Stimulated activated CD8-positive, alpha-beta memory T cell treated with anti-CD3 and anti-CD28 coated beads, Interleukin-12 subunit alpha, Interleukin-12 subunit beta, amount 100 ng/mL, for 24 hours (primary cell): ENCODE data around the gene RHBDL1.
A peak's percentile ranks its signal among the peaks of the same experiment; 100 is the strongest.

Source experiments
- DNase-seq: peaks from one replicate; pipeline ENCODE4 v3.0.0-alpha.2; 2020; ENCODE audit errors: extremely low read depth

Gene RHBDL1

GRCh38 chr16:672851-673250 is 2.6 kb upstream of the RHBDL1 start:
- no peak for DNase-seq

GRCh38 chr16:673399-673991 is 2.0 kb upstream of the RHBDL1 start:
- no peak for DNase-seq

DNA sequence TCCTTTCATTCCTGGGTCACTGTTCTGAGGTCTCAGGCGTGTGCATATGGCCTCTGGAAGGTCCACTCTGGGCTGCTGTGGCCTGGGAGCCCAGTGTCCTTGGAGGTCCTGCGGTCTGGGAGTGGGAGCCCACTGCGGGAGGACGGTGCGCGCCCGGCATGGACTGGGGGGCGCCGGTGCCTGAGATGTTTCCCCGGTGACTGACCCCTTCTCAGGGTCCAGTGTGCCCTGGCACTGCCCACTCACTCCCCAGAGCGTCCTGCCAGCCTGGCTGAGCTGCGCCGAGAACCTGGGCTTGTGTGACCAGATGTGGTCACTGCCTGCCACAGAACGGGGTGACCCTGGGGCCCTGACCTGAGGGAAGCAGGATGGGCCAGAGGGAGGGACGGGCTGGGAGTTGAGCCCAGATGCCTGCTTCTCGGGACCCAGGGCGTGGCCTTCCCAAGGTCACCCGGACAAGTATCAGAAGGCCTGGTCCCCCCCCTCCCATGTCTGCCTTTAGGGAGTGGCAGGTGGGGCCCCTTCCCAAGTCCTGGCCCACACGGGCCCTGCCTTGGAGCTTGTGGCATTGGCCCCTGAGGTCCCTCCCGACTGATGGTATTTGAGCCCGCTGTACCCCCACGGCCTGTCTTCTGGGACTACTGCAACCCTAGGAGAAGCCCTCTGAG is 1.1 kb upstream of the RHBDL1 start:
- DNase-seq = no peak

- DNase-seq = no peak
Observed at GRCh38 chr16:675884-676564, 553 bp downstream of the RHBDL1 start.

- no peak for DNase-seq
Observed at GRCh38 chr16:676565-676902, 1.1 kb downstream of the RHBDL1 start.

DNA sequence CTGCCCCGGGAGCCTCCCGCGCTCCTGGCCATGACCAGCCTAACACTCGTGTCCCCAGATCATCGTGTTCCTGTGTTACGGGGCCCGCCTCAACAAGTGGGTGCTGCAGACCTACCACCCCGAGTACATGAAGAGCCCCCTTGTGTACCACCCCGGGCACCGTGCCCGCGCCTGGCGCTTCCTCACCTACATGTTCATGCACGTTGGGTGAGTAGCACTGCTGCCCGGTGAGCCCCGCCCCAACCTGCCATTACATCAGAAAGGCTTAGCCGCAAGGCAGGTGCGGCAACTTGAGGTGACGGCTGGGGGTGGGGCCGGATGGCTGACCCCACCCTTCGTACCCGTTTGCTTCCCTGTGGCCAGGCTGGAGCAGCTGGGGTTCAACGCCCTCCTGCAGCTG is 1.4 kb downstream of the RHBDL1 start:
- no peak for DNase-seq

DNA sequence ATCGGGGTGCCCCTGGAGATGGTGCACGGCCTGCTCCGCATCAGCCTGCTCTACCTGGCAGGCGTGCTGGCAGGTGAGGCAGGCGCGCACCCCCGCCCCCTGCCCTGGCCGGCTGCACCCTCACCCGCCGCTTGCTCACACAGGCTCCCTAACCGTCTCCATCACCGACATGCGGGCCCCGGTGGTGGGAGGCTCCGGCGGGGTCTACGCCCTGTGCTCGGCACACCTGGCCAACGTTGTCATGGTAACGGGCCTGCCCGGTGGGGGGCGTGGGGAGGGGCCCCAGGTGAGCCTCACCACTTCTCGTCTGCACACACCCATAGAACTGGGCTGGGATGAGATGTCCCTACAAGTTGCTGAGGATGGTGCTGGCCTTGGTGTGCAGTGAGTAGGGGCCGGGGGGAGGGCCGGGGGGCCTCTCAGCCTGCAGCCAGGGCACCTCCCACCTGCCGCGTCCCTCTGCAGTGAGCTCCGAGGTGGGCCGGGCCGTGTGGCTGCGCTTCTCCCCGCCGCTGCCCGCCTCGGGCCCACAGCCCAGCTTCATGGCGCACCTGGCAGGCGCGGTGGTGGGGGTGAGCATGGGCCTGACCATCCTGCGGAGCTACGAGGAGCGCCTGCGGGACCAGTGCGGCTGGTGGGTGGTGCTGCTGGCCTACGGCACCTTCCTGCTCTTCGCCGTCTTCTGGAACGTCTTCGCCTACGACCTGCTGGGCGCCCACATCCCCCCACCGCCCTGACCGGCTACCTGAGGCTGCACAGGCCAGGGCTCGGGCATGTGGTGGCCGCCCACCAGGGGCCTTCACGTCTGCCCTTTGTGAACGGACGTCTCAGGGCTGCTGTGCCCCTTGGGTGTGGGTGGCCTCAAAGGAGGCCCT is 2.1 kb downstream of the RHBDL1 start:
- DNase-seq = no peak

DNA sequence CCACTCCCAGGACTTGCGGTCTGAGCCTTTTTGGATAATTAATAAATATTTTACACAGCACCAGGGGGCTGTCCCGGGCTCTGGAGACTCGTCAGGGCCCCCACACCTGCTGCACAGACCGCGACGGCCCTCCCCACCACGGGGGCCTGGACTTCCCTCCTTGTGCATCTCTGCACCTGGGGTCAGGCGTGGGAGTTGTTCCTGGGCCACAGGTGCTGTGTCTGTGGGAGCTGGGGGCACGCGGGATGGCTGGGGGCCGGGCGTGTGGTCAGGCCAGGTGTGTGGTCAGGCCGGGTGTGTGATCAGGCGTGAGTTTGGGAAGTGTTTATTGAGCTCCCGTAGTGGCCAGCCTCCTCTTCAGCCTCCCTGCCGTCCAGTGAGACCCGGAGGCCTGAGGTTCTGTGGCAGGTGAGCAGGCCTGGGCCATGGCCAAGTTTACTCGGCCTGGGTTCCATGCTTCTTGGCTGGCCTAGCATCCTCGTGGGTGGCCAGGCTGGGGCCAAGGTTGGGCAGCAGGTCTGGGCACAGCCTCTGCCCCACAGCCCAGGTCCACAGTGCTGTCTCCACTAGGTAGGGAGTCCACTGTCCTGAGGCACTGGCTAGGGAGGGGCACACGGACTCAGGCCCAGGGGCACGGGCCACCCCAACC is 2.9 kb downstream of the RHBDL1 start:
- DNase-seq = no peak

- no peak for DNase-seq
Observed at GRCh38 chr16:678858-679813, 3.7 kb downstream of the RHBDL1 start.

DNA sequence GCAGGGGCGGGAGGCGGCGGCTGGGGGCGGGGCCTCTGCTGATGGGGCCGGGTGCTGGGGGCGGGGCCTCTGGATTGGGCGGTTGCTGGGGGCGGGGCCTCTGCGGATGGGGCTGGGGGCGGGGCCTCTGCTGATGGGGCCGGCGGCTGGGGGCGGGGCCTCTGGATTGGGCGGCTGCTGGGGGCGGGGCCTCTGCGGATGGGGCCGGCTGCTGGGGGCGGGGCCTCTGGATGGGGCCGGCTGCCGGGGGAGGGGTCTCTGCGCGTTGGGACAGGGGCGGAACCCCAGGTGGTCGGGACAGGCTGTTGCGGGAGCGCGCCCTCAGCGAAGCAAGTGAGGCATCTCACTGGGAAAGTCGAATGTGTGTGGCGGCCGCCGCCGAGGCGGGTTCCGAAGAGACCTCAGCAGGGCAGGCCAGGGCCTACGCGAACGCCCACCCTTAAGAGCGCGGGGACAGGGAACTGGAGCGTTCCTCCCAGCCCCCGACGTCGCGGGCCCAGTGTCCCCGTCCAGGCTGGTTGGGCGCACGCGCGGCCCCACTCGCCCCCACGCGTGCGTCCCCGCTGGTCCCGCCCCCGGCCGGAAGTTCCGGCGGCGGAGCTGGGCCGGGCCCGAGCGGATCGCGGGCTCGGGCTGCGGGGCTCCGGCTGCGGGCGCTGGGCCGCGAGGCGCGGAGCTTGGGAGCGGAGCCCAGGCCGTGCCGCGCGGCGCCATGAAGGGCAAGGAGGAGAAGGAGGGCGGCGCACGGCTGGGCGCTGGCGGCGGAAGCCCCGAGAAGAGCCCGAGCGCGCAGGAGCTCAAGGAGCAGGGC is 4.5 kb downstream of the RHBDL1 start, which contains the start of gene STUB1:
Gene STUB1, plus strand, starts transcription at position 597 of the 811 bp plus-strand sequence. Its CDS starts 116 bp downstream, at position 713.
- DNase-seq = peak; percentile 83

DNA sequence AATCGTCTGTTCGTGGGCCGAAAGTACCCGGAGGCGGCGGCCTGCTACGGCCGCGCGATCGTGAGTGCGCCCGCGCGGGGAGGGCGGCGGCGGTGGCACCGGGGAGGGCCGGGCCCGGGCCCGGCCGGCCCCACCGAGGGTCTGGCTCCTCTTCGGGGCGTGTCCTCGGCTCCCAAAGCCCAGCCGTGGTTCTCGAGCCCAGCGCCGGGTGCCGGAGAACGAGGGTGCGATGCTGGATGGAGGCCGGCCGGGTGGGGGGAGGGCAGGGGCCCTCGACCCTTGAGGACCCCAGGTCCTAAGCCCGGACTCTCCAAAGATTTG is 5.1 kb downstream of the RHBDL1 start:
- DNase-seq = no peak

DNA sequence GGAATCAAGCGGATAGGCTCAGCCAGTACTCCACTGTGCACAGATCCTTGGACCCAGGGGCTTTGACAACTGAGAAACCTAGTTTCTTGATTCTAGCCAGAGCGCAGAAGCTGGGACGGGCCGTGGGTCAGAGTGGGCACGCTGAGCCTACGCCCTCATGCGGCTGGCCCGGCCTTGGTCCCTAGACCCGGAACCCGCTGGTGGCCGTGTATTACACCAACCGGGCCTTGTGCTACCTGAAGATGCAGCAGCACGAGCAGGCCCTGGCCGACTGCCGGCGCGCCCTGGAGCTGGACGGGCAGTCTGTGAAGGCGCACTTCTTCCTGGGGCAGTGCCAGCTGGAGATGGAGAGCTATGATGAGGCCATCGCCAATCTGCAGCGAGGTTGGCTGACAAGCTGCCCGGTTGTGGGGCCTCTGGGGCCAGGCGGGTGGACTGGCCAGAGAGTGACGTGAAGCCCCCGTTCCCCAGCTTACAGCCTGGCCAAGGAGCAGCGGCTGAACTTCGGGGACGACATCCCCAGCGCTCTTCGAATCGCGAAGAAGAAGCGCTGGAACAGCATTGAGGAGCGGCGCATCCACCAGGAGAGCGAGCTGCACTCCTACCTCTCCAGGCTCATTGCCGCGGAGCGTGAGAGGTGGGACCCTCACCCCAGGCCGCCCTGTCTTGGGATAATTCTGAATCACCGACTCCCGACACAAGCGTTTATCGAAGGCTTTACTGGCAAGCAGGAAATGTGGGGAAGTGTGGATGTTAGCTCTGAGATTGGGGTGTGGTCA is 5.7 kb downstream of the RHBDL1 start:
- no peak for DNase-seq

- DNase-seq = no peak
Observed at GRCh38 chr16:681746-682427, 6.4 kb downstream of the RHBDL1 start.

- DNase-seq = no peak
Observed at GRCh38 chr16:682493-683395, 7.3 kb downstream of the RHBDL1 start.

- DNase-seq = no peak
Observed at GRCh38 chr16:683396-684070, 8.1 kb downstream of the RHBDL1 start.

GRCh38 chr16:684071-684794 is 8.8 kb downstream of the RHBDL1 start, which contains the start of gene JMJD8:
Gene JMJD8 (minus strand): TSS chr16:684334. CDS start chr16:684319, 15 bp downstream.
- peak; percentile 97 for DNase-seq
